AG04449 (cell line): Measurements from ENCODE around the gene WNK1.

Experiments
- CTCF ChIA-PET: fragments of 350-600 bp; formaldehyde crosslinking; extraction: SDS; loops from one replicate; lab custom pipeline; 2021; ENCODE audit warnings: antibody characterized with exemption; lab: Yijun Ruan, JAX
- POLR2A ChIA-PET: fragments of 400-600, 350-600 bp; formaldehyde crosslinking; extraction: SDS; loops from one replicate; lab custom pipeline; 2020; ENCODE audit warnings: antibody characterized with exemption, inconsistent platforms; lab: Yijun Ruan, JAX
- DNase-seq: peaks from one replicate; pipeline ENCODE4 v3.0.0-alpha.2; 2010; ENCODE audit warnings: low read depth, low spot score
- H3K4me3 ChIP-seq: 2 replicates; pipeline ENCODE4 v1.5.1; 2011; ENCODE audit warnings: low read depth, mild to moderate bottlenecking, control low read depth, low read length
- CTCF ChIP-seq: IDR thresholded peaks from one replicate; pipeline ENCODE4 v1.5.1; 2011; ENCODE audit warnings: mild to moderate bottlenecking, moderate library complexity, low read length, control low read depth, inconsistent platforms; ENCODE audit not compliant: insufficient read depth; ENCODE audit errors: missing control alignments

Gene WNK1

GRCh38 chr12:716506-716905, 35.9 kb upstream of the WNK1 start:
- TF ChIP-seq CTCF, result no peak
- CTCF ChIA-PET, result interaction anchor here (0.8 kb wide), 1 partner anchor 15 kb away, joined by 3 read pairs; no protein-coding TSS in a partner anchor
- H3K4me3 ChIP-seq, result no peak overlapping the region
- no peak for DNase-seq
- POLR2A ChIA-PET, result no interaction called here

GRCh38 chr12:718756-719102, 33.6 kb upstream of the WNK1 start:
- no peak for DNase-seq
- ChIA-PET POLR2A (no interaction called here), CTCF (no interaction called here)
- H3K4me3 ChIP-seq, result no peak overlapping the region
- no peak for TF ChIP-seq CTCF

GRCh38 chr12:720231-720941, 32.0 kb upstream of the WNK1 start:
- ChIA-PET POLR2A (no interaction called here), CTCF (interaction anchor here (0.6 to 0.7 kb wide), 2 partner anchors 9 to 31 kb away, joined by 3 read pairs; no protein-coding TSS in a partner anchor)
- no peak for DNase-seq
- no peak for TF ChIP-seq CTCF
- no peak overlapping the region for H3K4me3 ChIP-seq

GRCh38 chr12:724194-724855, 28.1 kb upstream of the WNK1 start:
- no peak for TF ChIP-seq CTCF
- ChIA-PET CTCF (interaction anchor here (0.8 to 2.4 kb wide), 4 partner anchors 27 to 148 kb away, joined by 3 to 6 read pairs (median 5); partner anchors contain the start of gene WNK1), POLR2A (no interaction called here)
- DNase-seq, result no peak
- no peak overlapping the region for H3K4me3 ChIP-seq

- CTCF ChIA-PET, result interaction anchor here (1.4 to 2.4 kb wide), 2 partner anchors 27 to 57 kb away, joined by 3 to 5 read pairs; partner anchors contain the start of gene WNK1
- DNase-seq, result no peak
- no peak for TF ChIP-seq CTCF
- H3K4me3 ChIP-seq, result no peak overlapping the region
- POLR2A ChIA-PET, result no interaction called here
Measured at GRCh38 chr12:725076-725475, 27.3 kb upstream of the WNK1 start.

- no peak overlapping the region for H3K4me3 ChIP-seq
- no peak for TF ChIP-seq CTCF
- POLR2A ChIA-PET, result no interaction called here
- DNase-seq, result no peak
- CTCF ChIA-PET, result interaction anchor here (1.2 to 2.4 kb wide), 3 partner anchors 11 to 25 kb away, joined by 3 to 8 read pairs (median 5); partner anchors contain the start of gene WNK1
Measured at GRCh38 chr12:726281-727140, 25.9 kb upstream of the WNK1 start.
